ENCODE data around the gene IL17C.
A peak's percentile ranks its signal among the peaks of the same experiment; 100 is the strongest.

IL17C gene

GRCh38 chr16:88685156-88686061 lies 47.0 kb downstream of the IL17C start:
- DNase-seq (ENCODE audit: low read depth in 2 of 2): peak; percentile 30 to 60

GRCh38 chr16:88686062-88686438 lies 47.7 kb downstream of the IL17C start:
- no peak for DNase-seq (ENCODE audit: low read depth in 2 of 2)

GRCh38 chr16:88686439-88687253 lies 48.3 kb downstream of the IL17C start, which contains the start of gene SNAI3:
Gene SNAI3 (minus strand): TSS chr16:88686507. CDS start chr16:88686406, 101 bp downstream.
- DNase-seq (ENCODE audit: low read depth in 2 of 2): peak; percentile 46 to 79

- no peak for DNase-seq (ENCODE audit: low read depth in 2 of 2)
Measured at GRCh38 chr16:88687254-88687576, 48.8 kb downstream of the IL17C start.

- no peak for DNase-seq (ENCODE audit: low read depth in 2 of 2)
Measured at GRCh38 chr16:88687676-88688012, 49.3 kb downstream of the IL17C start.

GRCh38 chr16:88688013-88688778 lies 49.8 kb downstream of the IL17C start:
- DNase-seq (ENCODE audit: low read depth in 2 of 2): no peak

All from stimulated activated CD4-positive, alpha-beta T cell treated with anti-CD3 and anti-CD28 coated beads, Interleukin-1b, Interleukin-23, amount 100 ng/mL, for 1 hour (primary cell).